Endothelial cell of umbilical vein (primary cell): Measurements from ENCODE around the gene REEP1. TPM values are rescaled to one million over a fixed set of nuclear protein-coding genes. Genes with fewer than 3 reads are reported as not detected.

ENCODE experiments used
- BruUV-seq: library from RNA; stranded (reverse); fragments of 400-500 nt; replicated peaks from 2 replicates; lab custom pipeline; 2021; lab: Mats Ljungman, UMichigan
- CTCF ChIA-PET: fragments of 300-600, 350-600 bp; sonication (Branson Sonifier 250); formaldehyde crosslinking; loops from one replicate; lab custom pipeline; 2021; ENCODE audit warnings: antibody characterized with exemption, inconsistent platforms; lab: Charles Lee
- POLR2A ChIA-PET: fragments of 300-600, 350-600 bp; sonication (Branson Sonifier 250); formaldehyde crosslinking; loops from one replicate; lab custom pipeline; 2021; ENCODE audit warnings: antibody characterized with exemption, inconsistent platforms; lab: Charles Lee
- DNase-seq: peaks from one replicate; pipeline ENCODE4 v3.0.0-alpha.2; 2011; ENCODE audit warnings: low read depth, low spot score
- FAIRE-seq: peaks from 2 replicates; lab custom pipeline; 2011; peaks lifted over from hg19 to GRCh38; lab: Jason Lieb, UNC
- H2AFZ ChIP-seq: 2 replicates; pipeline ENCODE4 v1.6.0; 2012; ENCODE audit warnings: low read depth, low read length, control low read depth, inconsistent platforms
- H3K27ac ChIP-seq: 2 replicates; pipeline ENCODE4 v1.5.1; 2011; ENCODE audit warnings: low read depth, mild to moderate bottlenecking, control low read depth, low read length, moderate library complexity; ENCODE audit not compliant: insufficient read depth
- H3K27me3 ChIP-seq, 2 experiments: 2 replicates each; pipeline versions ENCODE4 v1.6.0 to v1.6.1; 2011; ENCODE audit warnings: low read length in 2 of 2, mixed read lengths in 1 of 2; ENCODE audit not compliant: control insufficient read depth in 2 of 2, insufficient read depth in 2 of 2
- H3K36me3 ChIP-seq, 2 experiments: 2 replicates in 1 of 2; 3 replicates in 1 of 2; pipeline ENCODE4 v1.5.1; 2011; ENCODE audit warnings: low read length in 2 of 2, mild to moderate bottlenecking in 1 of 2, moderate library complexity in 1 of 2; ENCODE audit not compliant: control insufficient read depth in 2 of 2, insufficient read depth in 2 of 2; ENCODE audit errors: extremely low read depth in 1 of 2
- H3K4me1 ChIP-seq: 3 replicates; pipeline ENCODE4 v1.5.1; 2011; ENCODE audit warnings: mild to moderate bottlenecking, low read length; ENCODE audit not compliant: control insufficient read depth, insufficient read depth; ENCODE audit errors: extremely low read depth
- H3K4me2 ChIP-seq: 2 replicates; pipeline ENCODE4 v1.6.1; 2011; ENCODE audit warnings: low read length, control low read depth, mixed read lengths; ENCODE audit not compliant: insufficient read depth
- H3K4me3 ChIP-seq, 3 experiments: fragments of 200-600 bp in 1 of 3; sonication (generic), shearing (Covaris generic) in 1 of 3; replicated peaks in 1 of 3; 2 replicates each; pipeline ENCODE4 v1.5.1; 2011 to 2016; ENCODE audit warnings: control low read depth in 3 of 3, low read length in 3 of 3, mild to moderate bottlenecking in 2 of 3, inconsistent platforms in 1 of 3, low read depth in 1 of 3, moderate library complexity in 1 of 3; ENCODE audit not compliant: insufficient read depth in 1 of 3
- H3K79me2 ChIP-seq: 2 replicates; pipeline ENCODE4 v1.6.0; 2012; ENCODE audit warnings: low read length, inconsistent platforms; ENCODE audit not compliant: control insufficient read depth, insufficient read depth
- H3K9ac ChIP-seq: replicated peaks from 2 replicates; pipeline ENCODE3; 2011; ENCODE audit warnings: low read length, control low read depth; ENCODE audit not compliant: insufficient read depth; ENCODE audit errors: extremely low read depth
- H3K9me1 ChIP-seq: replicated peaks from 3 replicates; pipeline ENCODE4 v1.6.0; 2011; ENCODE audit warnings: mild to moderate bottlenecking, low read length; ENCODE audit not compliant: control insufficient read depth, insufficient read depth; ENCODE audit errors: extremely low read depth
- H3K9me3 ChIP-seq: replicated peaks from 2 replicates; pipeline ENCODE4 v1.5.1; 2012; ENCODE audit warnings: low read length, inconsistent platforms; ENCODE audit not compliant: control insufficient read depth, insufficient read depth
- H4K20me1 ChIP-seq: replicated peaks from 2 replicates; pipeline ENCODE3; 2011; ENCODE audit warnings: mild to moderate bottlenecking, low read length; ENCODE audit not compliant: control insufficient read depth, insufficient read depth; ENCODE audit errors: extremely low read depth
- CTCF ChIP-seq, 2 donors: IDR thresholded peaks; 1 replicate in 1 of 2; 2 replicates in 1 of 2; pipeline ENCODE4 v1.5.1; 2011; ENCODE audit warnings: low read length in 2 of 2, mild to moderate bottlenecking in 2 of 2, moderate library complexity in 2 of 2, control low read depth in 1 of 2, inconsistent platforms in 1 of 2, low read depth in 1 of 2; ENCODE audit not compliant: insufficient read depth in 1 of 2; ENCODE audit errors: extremely low read depth in 1 of 2
- EZH2 ChIP-seq: IDR thresholded peaks from 2 replicates; pipeline ENCODE4 v1.6.1; 2012; ENCODE audit warnings: borderline replicate concordance, low read depth, mild to moderate bottlenecking, moderate library complexity, low read length, inconsistent platforms; ENCODE audit not compliant: severe bottlenecking
- FOS ChIP-seq: IDR thresholded peaks from 2 replicates; pipeline ENCODE4 v1.6.1; 2011; ENCODE audit warnings: mild to moderate bottlenecking, low read length, moderate library complexity, borderline replicate concordance; ENCODE audit not compliant: insufficient read depth
- GATA2 ChIP-seq: IDR thresholded peaks from 2 replicates; pipeline ENCODE4 v1.7.0; 2011; ENCODE audit warnings: low read depth, mild to moderate bottlenecking, moderate library complexity, mixed read lengths, low read length; ENCODE audit not compliant: insufficient read length, insufficient read depth
- MYC ChIP-seq: IDR thresholded peaks from one replicate; pipeline ENCODE4 v1.6.1; 2011; ENCODE audit warnings: mild to moderate bottlenecking, low read depth, low read length
- POLR2A ChIP-seq: IDR thresholded peaks from 2 replicates; pipeline ENCODE4 v1.6.1; 2012; ENCODE audit warnings: low read depth, mild to moderate bottlenecking, control low read depth, low read length
- dilution Hi-C: fragments of 300-500 bp; cut with MboI; formaldehyde crosslinking; loops from one replicate; pipeline ENCODE4 v1.15.0; 2019; ENCODE audit warnings: low sequenced_read_pairs; ENCODE audit not compliant: extremely low pct_ligation_motif_present
- intact Hi-C: fragments of 100-400 bp; cut with micrococcal nuclease; formaldehyde crosslinking; loops from one replicate; pipeline ENCODE4 v1.10.0; 2022
- polyA plus RNA-seq, 4 experiments: library from polyadenylated mRNA; depleted of rRNA in 3 of 4; stranded (reverse) in 3 of 4; unstranded in 1 of 4; fragments of >200 nt; gene quantifications; 2 replicates each; pipeline versions ENCODE4 v1.2.1 to v1.2.3, GENCODE V29; 2011 to 2012; ENCODE audit warnings: missing spikeins in 1 of 4
- total RNA-seq: library from RNA; stranded (reverse); gene quantifications from 2 replicates; pipeline ENCODE4 v1.2.3, GENCODE V29; 2021
- TF ChIP-seq, protein P1 (sequence below): IDR thresholded peaks from 2 replicates; pipeline ENCODE4 v1.6.1; 2011; ENCODE audit not compliant: insufficient read depth, insufficient read length

Gene REEP1
- total and polyA plus RNA-seq, 2 donors (not counting 3 experiments of a cell fraction or from before 2014, with no cell fraction given), result 0.11 to 0.53 TPM

GRCh38 chr2:86234563-86235131, 102.8 kb downstream of the REEP1 start:
- POLR2A ChIA-PET, result no interaction called here
- TF ChIP-seq EZH2, result no peak
- TF ChIP-seq GATA2, result no peak
- no peak for TF ChIP-seq MYC
- TF ChIP-seq, protein P1, sequence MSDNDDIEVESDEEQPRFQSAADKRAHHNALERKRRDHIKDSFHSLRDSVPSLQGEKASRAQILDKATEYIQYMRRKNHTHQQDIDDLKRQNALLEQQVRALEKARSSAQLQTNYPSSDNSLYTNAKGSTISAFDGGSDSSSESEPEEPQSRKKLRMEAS, result no peak
- no peak for TF ChIP-seq CTCF (IDR thresholded peaks at IDR 0.05; ENCODE audit: extremely low read depth in 1 of 2, insufficient read depth in 1 of 2, low read depth in 1 of 2, low read length in 2 of 2)
- no peak for TF ChIP-seq POLR2A
- TF ChIP-seq FOS, result no peak
- H2AFZ ChIP-seq, result no peak overlapping the region
- H3K4me3 ChIP-seq, result no peak overlapping the region
- H3K79me2 ChIP-seq, result no peaks in the 10 kb centered on the region
- dilution Hi-C loops, result no loop called here
- FAIRE-seq (no peak), DNase-seq (no peak)
- no peaks in the 10 kb centered on the region for H3K9me1 ChIP-seq
- no peak overlapping the region for H3K9ac ChIP-seq
- H3K27ac ChIP-seq, result no peak overlapping the region
- intact Hi-C loops, result no loop called here
- H3K4me1 ChIP-seq, result no peaks in the 10 kb centered on the region
- no peaks in the 10 kb centered on the region for H4K20me1 ChIP-seq
- no TSS peak for BruUV-seq
- peaks cover 0 to 3% of the 10 kb centered on the region in 2 experiments for H3K27me3 ChIP-seq
- H3K36me3 ChIP-seq, result no peaks in the 10 kb centered on the region
- CTCF ChIA-PET, result no interaction called here
- H3K4me2 ChIP-seq, result no peak overlapping the region
- no peaks in the 10 kb centered on the region for H3K9me3 ChIP-seq
